ENCODE results near the gene MPZL1. TPM values are rescaled to one million over a fixed set of nuclear protein-coding genes. Genes with fewer than 3 reads are reported as not detected.

Gene MPZL1
- polyA plus RNA-seq (2011; rRNA removed) (178 and 204 TPM in 2 replicates), polyA plus RNA-seq (2017; fragmentation: RNase III; extraction: RNeasy Plus Mini Kit Qiagen cat#74134 plus additional on column Dnase treatment) (88.7 to 95.5 TPM (median 92.6 TPM) in 3 replicates), polyA minus RNA-seq (2011; rRNA and poly(A)+ RNA removed) (82.6 and 85.5 TPM in 2 replicates)
- polyA plus RNA-seq (2012; cell fraction: cytosol; rRNA removed): 40.2 and 53.1 TPM in 2 replicates
- polyA plus RNA-seq (2012; cell fraction: nucleus; rRNA removed): 37.9 and 44.6 TPM in 2 replicates

DNA sequence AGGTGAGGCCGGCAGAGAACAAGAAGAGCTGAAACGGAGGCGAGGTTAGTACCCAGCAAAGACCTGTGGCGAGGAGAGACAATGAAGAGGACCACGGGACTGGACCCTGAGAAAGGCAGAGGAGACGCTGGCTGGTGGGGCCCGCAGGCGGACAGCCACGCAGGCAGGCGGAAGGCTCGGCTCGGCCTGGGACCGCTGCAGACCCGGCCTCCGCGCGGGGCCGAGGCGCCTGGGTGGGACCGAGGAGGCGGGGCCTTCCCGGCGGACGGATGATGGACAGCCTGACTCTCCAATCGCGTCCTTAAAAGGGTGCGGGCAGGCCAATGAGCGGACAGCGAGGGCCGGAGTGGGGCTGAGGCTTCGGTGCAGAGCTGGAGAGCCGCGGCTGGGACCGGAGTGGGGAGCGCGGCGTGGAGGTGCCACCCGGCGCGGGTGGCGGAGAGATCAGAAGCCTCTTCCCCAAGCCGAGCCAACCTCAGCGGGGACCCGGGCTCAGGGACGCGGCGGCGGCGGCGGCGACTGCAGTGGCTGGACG, at the start of gene MPZL1:
MPZL1 (plus strand) TSS at position 366 of the 535 bp plus-strand sequence. CDS start 170 bp downstream, outside the sequence.
- POLR2A ChIA-PET: interaction anchor here (0.5 to 1.0 kb wide), 5 partner anchors 75 to 361 kb away, joined by 3 to 9 read pairs (median 4); partner anchors contain the start of gene MPC2
- CTCF ChIA-PET: interaction anchor here (1.3 to 1.7 kb wide), 4 partner anchors 11 to 360 kb away, joined by 3 to 7 read pairs (median 4); no protein-coding TSS in a partner anchor
- peak; percentile 94 to 98 for ATAC-seq
- DNase-seq (ENCODE audit: low read depth in 1 of 2, low spot score in 1 of 2): peak; percentile 95 to 97
- 1% methylated on average over 37 of the region's 52 CpGs for WGBS (ENCODE audit: missing lambda C conversion rate)
- Histone ChIP-seq H3K9me3 (no peaks in the 10 kb centered on the region), H3K4me2 (peak within 1 kb of the TSS; percentile 79), H3K4me3 (peak within 1 kb of the TSS; percentile 97), H3K27ac (peak within 1 kb of the TSS; percentile 95 to 97), H3K4me1 (peaks cover 49% of the 10 kb centered on the region)
- no peak for FAIRE-seq
- no peak for TF ChIP-seq TP53 (CRISPR knock-in tag; IDR thresholded peaks at IDR 0.05)
- no peak for TF ChIP-seq ZSCAN20 (CRISPR knock-in tag; IDR thresholded peaks at IDR 0.05)
- TF ChIP-seq MAFK (IDR thresholded peaks at IDR 0.05; ENCODE audit: partially characterized antibody): no peak
- TF ChIP-seq RCOR1 (IDR thresholded peaks at IDR 0.05; ENCODE audit: low read depth, low read length): no peak
- TF ChIP-seq ZFP36 (IDR thresholded peaks at IDR 0.05; ENCODE audit: borderline replicate concordance, partially characterized antibody): no peak
- peak; percentile 79 for TF ChIP-seq POLR2A (IDR thresholded peaks at IDR 0.05; ENCODE audit: low read length)
- TF ChIP-seq, protein P1, sequence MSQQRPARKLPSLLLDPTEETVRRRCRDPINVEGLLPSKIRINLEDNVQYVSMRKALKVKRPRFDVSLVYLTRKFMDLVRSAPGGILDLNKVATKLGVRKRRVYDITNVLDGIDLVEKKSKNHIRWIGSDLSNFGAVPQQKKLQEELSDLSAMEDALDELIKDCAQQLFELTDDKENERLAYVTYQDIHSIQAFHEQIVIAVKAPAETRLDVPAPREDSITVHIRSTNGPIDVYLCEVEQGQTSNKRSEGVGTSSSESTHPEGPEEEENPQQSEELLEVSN (IDR thresholded peaks at IDR 0.05; ENCODE audit: borderline replicate concordance, low read depth): peak; percentile 42; the same call in 1 of the 2 replicates
- TF ChIP-seq, protein P2, sequence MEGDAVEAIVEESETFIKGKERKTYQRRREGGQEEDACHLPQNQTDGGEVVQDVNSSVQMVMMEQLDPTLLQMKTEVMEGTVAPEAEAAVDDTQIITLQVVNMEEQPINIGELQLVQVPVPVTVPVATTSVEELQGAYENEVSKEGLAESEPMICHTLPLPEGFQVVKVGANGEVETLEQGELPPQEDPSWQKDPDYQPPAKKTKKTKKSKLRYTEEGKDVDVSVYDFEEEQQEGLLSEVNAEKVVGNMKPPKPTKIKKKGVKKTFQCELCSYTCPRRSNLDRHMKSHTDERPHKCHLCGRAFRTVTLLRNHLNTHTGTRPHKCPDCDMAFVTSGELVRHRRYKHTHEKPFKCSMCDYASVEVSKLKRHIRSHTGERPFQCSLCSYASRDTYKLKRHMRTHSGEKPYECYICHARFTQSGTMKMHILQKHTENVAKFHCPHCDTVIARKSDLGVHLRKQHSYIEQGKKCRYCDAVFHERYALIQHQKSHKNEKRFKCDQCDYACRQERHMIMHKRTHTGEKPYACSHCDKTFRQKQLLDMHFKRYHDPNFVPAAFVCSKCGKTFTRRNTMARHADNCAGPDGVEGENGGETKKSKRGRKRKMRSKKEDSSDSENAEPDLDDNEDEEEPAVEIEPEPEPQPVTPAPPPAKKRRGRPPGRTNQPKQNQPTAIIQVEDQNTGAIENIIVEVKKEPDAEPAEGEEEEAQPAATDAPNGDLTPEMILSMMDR (IDR thresholded peaks at IDR 0.05): no peak
- TF ChIP-seq KDM5A (IDR thresholded peaks at IDR 0.05): no peak
- TF ChIP-seq ESRRA (IDR thresholded peaks at IDR 0.05; ENCODE audit: borderline replicate concordance, low read length): no peak
- no peak for TF ChIP-seq EHMT2 (IDR thresholded peaks at IDR 0.05; ENCODE audit: low read depth)
- 0 out of 4 replicates have a peak, but pooled peaks of 1 of the 2 experiments have one; percentile 0 for TF ChIP-seq CEBPB (IDR thresholded peaks at IDR 0.05)
- TF ChIP-seq RARB (CRISPR knock-in tag; IDR thresholded peaks at IDR 0.05): no peak
- no peak for TF ChIP-seq RAD21 (conservative IDR thresholded peaks at IDR 0.05 in 1 of 2, IDR thresholded peaks at IDR 0.05 in 1 of 2)
- no peak for TF ChIP-seq NPAS2 (CRISPR knock-in tag; IDR thresholded peaks at IDR 0.05; ENCODE audit: borderline replicate concordance)
- TF ChIP-seq, protein P3, sequence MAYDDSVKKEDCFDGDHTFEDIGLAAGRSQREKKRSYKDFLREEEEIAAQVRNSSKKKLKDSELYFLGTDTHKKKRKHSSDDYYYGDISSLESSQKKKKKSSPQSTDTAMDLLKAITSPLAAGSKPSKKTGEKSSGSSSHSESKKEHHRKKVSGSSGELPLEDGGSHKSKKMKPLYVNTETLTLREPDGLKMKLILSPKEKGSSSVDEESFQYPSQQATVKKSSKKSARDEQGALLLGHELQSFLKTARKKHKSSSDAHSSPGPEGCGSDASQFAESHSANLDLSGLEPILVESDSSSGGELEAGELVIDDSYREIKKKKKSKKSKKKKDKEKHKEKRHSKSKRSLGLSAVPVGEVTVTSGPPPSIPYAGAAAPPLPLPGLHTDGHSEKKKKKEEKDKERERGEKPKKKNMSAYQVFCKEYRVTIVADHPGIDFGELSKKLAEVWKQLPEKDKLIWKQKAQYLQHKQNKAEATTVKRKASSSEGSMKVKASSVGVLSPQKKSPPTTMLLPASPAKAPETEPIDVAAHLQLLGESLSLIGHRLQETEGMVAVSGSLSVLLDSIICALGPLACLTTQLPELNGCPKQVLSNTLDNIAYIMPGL (CRISPR knock-in tag; IDR thresholded peaks at IDR 0.05; ENCODE audit: borderline replicate concordance): no peak
- 0 out of 2 replicates have a peak, but pooled peaks have one; percentile 7 for TF ChIP-seq PHF8 (IDR thresholded peaks at IDR 0.05; ENCODE audit: borderline replicate concordance, low read depth)
- TF ChIP-seq EHF (CRISPR knock-in tag; IDR thresholded peaks at IDR 0.05): no peak
- TF ChIP-seq CHD4 (IDR thresholded peaks at IDR 0.05; ENCODE audit: borderline replicate concordance): no peak
- TF ChIP-seq ZC3H11A (IDR thresholded peaks at IDR 0.05): no peak
- TF ChIP-seq HEYL (CRISPR knock-in tag; IDR thresholded peaks at IDR 0.05): no peak
- peak; percentile 39 to 52; a peak in 2 of 5 replicates for TF ChIP-seq JUN (IDR thresholded peaks at IDR 0.05)
- TF ChIP-seq ZNF302 (CRISPR knock-in tag; IDR thresholded peaks at IDR 0.05): no peak
- TF ChIP-seq FOSB (CRISPR knock-in tag; IDR thresholded peaks at IDR 0.05): no peak
- TF ChIP-seq MAZ (IDR thresholded peaks at IDR 0.05; ENCODE audit: borderline replicate concordance, low read depth, low read length): no peak
- no peak for TF ChIP-seq FOSL2 (IDR thresholded peaks at IDR 0.05)
- no peak for TF ChIP-seq FOSL2 (CRISPR knock-in tag; IDR thresholded peaks at IDR 0.05)
- TF ChIP-seq, protein P4, sequence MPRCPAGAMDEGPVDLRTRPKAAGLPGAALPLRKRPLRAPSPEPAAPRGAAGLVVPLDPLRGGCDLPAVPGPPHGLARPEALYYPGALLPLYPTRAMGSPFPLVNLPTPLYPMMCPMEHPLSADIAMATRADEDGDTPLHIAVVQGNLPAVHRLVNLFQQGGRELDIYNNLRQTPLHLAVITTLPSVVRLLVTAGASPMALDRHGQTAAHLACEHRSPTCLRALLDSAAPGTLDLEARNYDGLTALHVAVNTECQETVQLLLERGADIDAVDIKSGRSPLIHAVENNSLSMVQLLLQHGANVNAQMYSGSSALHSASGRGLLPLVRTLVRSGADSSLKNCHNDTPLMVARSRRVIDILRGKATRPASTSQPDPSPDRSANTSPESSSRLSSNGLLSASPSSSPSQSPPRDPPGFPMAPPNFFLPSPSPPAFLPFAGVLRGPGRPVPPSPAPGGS (IDR thresholded peaks at IDR 0.05): peak; percentile 26; the same call in 1 of the 3 replicates
- TF ChIP-seq, protein P5, sequence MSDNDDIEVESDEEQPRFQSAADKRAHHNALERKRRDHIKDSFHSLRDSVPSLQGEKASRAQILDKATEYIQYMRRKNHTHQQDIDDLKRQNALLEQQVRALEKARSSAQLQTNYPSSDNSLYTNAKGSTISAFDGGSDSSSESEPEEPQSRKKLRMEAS (IDR thresholded peaks at IDR 0.05): peak; percentile 61; the same call in 1 of the 2 replicates
- TF ChIP-seq, protein P6, sequence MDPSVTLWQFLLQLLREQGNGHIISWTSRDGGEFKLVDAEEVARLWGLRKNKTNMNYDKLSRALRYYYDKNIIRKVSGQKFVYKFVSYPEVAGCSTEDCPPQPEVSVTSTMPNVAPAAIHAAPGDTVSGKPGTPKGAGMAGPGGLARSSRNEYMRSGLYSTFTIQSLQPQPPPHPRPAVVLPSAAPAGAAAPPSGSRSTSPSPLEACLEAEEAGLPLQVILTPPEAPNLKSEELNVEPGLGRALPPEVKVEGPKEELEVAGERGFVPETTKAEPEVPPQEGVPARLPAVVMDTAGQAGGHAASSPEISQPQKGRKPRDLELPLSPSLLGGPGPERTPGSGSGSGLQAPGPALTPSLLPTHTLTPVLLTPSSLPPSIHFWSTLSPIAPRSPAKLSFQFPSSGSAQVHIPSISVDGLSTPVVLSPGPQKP (IDR thresholded peaks at IDR 0.05; ENCODE audit: low read depth, low read length): no peak
- no peak for TF ChIP-seq KDM1A (IDR thresholded peaks at IDR 0.05; ENCODE audit: low read depth)
- no peak for TF ChIP-seq HOXB13 (CRISPR knock-in tag; IDR thresholded peaks at IDR 0.05; ENCODE audit: low read depth)
- no peak for TF ChIP-seq POLR2AphosphoS2 (conservative IDR thresholded peaks at IDR 0.05; ENCODE audit: low read length)

Measured in A549 (cell line).